GM19099 (cell line): ENCODE data around the gene S100A8.

Experiments
- POLR2A ChIP-seq: IDR thresholded peaks from 3 replicates; pipeline ENCODE4 v1.6.1; 2011; ENCODE audit warnings: low read depth; ENCODE audit not compliant: insufficient read length; ENCODE audit errors: extremely low read depth

Gene S100A8

GRCh38 chr1:153426809-153427208 lies 35.9 kb upstream of the S100A8 start:
- no peak for TF ChIP-seq POLR2A

DNA sequence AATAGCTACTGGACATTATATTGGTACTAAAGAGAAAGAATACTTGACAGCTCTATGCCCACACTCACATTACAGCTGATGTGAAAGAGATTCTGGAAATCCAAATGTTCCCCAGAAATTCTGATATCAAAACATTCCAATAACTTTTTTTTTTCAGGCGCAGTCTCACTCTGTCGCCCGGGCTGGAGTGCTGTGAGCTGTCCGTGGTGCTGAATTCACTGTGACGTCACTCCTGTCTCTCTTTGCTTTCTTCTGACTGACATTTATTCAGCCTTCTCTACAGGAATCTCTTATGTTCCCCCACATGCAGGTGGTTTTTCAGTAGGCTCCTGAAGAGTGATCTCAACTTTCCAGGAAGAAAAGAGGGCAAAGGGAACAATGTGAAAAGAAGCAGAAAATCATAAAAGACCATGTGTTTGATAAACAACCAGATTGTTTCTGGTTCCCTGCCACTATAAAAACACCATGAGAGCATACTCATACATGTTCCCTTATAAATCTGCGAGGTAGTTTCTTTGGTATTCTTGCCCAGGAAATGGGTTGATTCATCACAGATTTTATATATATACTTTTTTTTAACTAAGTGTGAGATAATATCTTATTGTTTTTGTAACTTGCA lies 31.7 kb upstream of the S100A8 start:
- TF ChIP-seq POLR2A: no peak

GRCh38 chr1:153420306-153420705 lies 29.4 kb upstream of the S100A8 start:
- TF ChIP-seq POLR2A: no peak

- no peak for TF ChIP-seq POLR2A
Measured at GRCh38 chr1:153417136-153417888, 26.4 kb upstream of the S100A8 start.

GRCh38 chr1:153415850-153416570 lies 25.1 kb upstream of the S100A8 start, which contains the start of gene S100A7A:
S100A7A (plus strand) TSS chr1:153416520; CDS start chr1:153418083, 1,563 bp downstream.
- no peak for TF ChIP-seq POLR2A

DNA sequence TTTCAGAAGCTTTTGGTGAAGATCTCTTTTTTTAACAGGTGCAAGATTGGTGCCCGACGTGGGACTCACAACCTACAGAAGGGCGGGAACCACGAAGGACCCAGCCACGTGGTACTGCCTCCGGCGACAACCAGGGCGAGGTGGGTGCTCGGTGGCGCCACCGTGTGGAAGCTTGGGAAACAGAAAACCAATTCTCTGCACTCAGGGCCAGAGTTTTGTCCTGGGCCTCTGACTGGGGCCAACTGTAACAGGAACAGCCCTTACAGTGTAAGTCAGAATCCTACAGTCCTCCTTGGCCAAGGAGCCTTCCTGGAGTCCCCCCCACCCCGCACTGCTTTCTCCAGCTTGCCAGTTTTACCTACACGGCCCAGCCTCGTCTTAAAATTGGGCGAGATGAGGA lies 13.9 kb upstream of the S100A8 start:
- no peak for TF ChIP-seq POLR2A

GRCh38 chr1:153404086-153404635 lies 13.3 kb upstream of the S100A8 start:
- no peak for TF ChIP-seq POLR2A

- TF ChIP-seq POLR2A: no peak
Measured at GRCh38 chr1:153403421-153404085, 12.7 kb upstream of the S100A8 start.

GRCh38 chr1:153402226-153402625 lies 11.4 kb upstream of the S100A8 start:
- no peak for TF ChIP-seq POLR2A

DNA sequence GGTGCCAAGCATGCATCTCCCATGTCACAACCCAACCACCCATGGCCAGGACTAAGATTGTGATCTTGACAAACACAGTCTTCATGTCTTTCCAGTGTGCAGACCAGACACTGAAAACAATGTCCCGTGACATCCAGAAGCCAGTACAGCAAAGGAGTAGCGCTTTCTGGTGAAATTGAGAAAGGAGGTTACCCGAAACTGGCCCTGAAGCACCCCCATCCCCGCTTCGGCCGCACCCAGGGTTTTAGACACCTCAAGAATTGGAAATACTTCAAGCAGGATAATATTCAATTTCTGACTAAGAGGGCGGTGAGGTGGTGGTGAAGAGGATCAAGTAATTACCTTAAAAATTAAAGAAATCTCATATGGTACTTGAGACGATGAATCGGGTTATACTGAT lies 10.6 kb upstream of the S100A8 start:
- no peak for TF ChIP-seq POLR2A

DNA sequence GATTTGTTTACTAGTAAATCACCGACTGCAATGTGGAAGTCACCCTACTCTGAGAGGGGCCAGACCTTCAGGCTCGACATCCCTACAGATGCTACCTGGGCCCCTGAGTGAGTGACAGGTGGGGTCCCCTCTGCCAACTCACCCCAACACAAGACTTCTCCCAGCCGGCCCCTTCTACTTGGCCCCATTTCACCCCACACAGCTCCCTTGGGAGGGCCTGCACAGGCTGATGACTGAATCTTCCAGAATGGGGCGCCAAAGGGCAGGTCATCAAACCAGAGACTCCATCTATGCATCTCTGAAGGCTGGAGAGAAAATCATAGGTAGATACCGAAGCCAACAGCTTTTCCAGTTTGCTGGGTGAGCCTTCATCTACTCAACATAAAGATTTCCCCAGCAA lies 9.4 kb upstream of the S100A8 start:
- TF ChIP-seq POLR2A: no peak

- no peak for TF ChIP-seq POLR2A
Measured at GRCh38 chr1:153399401-153400055, 8.7 kb upstream of the S100A8 start.

DNA sequence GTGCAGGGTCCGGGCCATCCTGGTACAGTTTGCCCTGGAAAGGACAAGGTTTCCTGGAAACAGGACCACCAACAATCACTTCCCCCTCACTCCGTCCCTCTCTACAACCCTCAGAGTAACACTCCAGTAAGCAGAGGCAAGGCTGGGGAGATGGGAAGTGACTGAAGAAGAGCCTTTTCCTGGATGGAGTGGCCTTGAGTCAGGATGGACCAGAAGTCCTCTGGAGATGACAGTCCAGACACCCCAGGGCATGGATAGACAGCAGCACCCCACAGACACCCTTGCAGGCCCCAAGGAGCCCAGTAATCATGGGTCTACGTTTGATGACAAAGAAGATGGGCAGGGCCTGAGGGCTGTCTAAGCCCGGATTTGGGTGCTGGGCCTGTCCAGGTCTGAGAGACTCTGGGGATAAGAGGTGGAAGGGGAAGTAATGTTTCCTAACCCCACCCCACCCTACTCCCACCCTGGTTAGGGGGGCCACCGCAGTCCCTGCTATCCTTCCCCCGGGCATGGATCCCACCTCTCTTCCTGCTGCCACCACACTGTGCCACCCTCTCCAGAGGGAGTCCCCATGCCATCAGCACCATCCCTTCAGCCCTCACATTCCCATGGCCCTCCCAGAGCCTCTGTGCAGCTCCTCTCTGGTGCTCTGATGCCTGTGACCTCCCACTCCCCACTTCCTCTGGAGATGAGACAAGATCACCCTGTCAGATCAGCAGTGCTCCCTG lies 7.2 kb upstream of the S100A8 start:
- no peak for TF ChIP-seq POLR2A
